VCaP (cell line): ENCODE data around the gene LRRC32.

ENCODE experiments used
- H3K27ac ChIP-seq: fragments of 450-650 bp; 2 replicates; pipeline ENCODE4 v1.5.1; 2017
- CTCF ChIP-seq: fragments of 450-650 bp; conservative IDR thresholded peaks from 2 replicates; pipeline ENCODE4 v1.5.1; 2017; ENCODE audit warnings: mild to moderate bottlenecking, moderate library complexity

LRRC32 gene

GRCh38 chr11:76632492-76632891 is 38.1 kb downstream of the LRRC32 start:
- no peak overlapping the region for H3K27ac ChIP-seq
- TF ChIP-seq CTCF: no peak

- TF ChIP-seq CTCF: no peak
- no peak overlapping the region for H3K27ac ChIP-seq
Measured at GRCh38 chr11:76631566-76632308, 38.8 kb downstream of the LRRC32 start.

- TF ChIP-seq CTCF: no peak
- H3K27ac ChIP-seq: peak overlapping the region; percentile 12; the same call in 1 of the 2 replicates
Measured at GRCh38 chr11:76630600-76631281, 39.8 kb downstream of the LRRC32 start.

- peak overlapping the region; percentile 12; the same call in 1 of the 2 replicates for H3K27ac ChIP-seq
- 0 out of 2 replicates have a peak, but pooled peaks have one; percentile 8 for TF ChIP-seq CTCF
Measured at GRCh38 chr11:76629853-76630599, 40.5 kb downstream of the LRRC32 start.

GRCh38 chr11:76629116-76629852 is 41.3 kb downstream of the LRRC32 start:
- no peak for TF ChIP-seq CTCF

GRCh38 chr11:76628408-76628947 is 42.1 kb downstream of the LRRC32 start:
- H3K27ac ChIP-seq: no peak overlapping the region
- no peak for TF ChIP-seq CTCF

More at GRCh38 chr11:76629116-76629852, 41.3 kb downstream of the LRRC32 start:
- no peak overlapping the region for H3K27ac ChIP-seq
